Right hindlimb (tissue), 1 donor: Measurements from ENCODE around the gene CSTPP1.
"Not testable (repeated sequence)": the region's sequence is repeated elsewhere in the genome, so short reads cannot be mapped to it uniquely, and the experiment has no call there.

Experiments used
- DNase-seq: peaks from one replicate; pipeline ENCODE4 v3.0.0-alpha.2; 2018

The CSTPP1 gene

GRCh38 chr11:47105974-47106373 is 169.4 kb downstream of the CSTPP1 start:
- DNase-seq, result no peak

- DNase-seq, result no peak
Observed at GRCh38 chr11:47106798-47107411, 170.3 kb downstream of the CSTPP1 start.

- DNase-seq, result no peak
Observed at GRCh38 chr11:47107744-47108143, 171.2 kb downstream of the CSTPP1 start.

GRCh38 chr11:47108214-47108613 is 171.7 kb downstream of the CSTPP1 start:
- peak; percentile 26 for DNase-seq

- peak; percentile 49 for DNase-seq
Observed at GRCh38 chr11:47109051-47109726, 172.6 kb downstream of the CSTPP1 start.

GRCh38 chr11:47109727-47110246 is 173.2 kb downstream of the CSTPP1 start:
- no peak for DNase-seq

GRCh38 chr11:47111318-47111804 is 174.8 kb downstream of the CSTPP1 start:
- no peak for DNase-seq

- DNase-seq, result not testable (repeated sequence)
Observed at GRCh38 chr11:47112941-47113340, 176.4 kb downstream of the CSTPP1 start.

- DNase-seq, result not testable (repeated sequence)
Observed at GRCh38 chr11:47118958-47119688, 182.6 kb downstream of the CSTPP1 start.

GRCh38 chr11:47121056-47121455 is 184.5 kb downstream of the CSTPP1 start:
- no peak for DNase-seq

GRCh38 chr11:47121731-47122130 is 185.2 kb downstream of the CSTPP1 start:
- DNase-seq, result no peak

- DNase-seq, result no peak
Observed at GRCh38 chr11:47123094-47123493, 186.5 kb downstream of the CSTPP1 start.

- DNase-seq, result no peak
Observed at GRCh38 chr11:47124675-47125074, 188.1 kb downstream of the CSTPP1 start.

GRCh38 chr11:47125083-47125482 is 188.5 kb downstream of the CSTPP1 start:
- no peak for DNase-seq

GRCh38 chr11:47127213-47127612 is 190.7 kb downstream of the CSTPP1 start:
- DNase-seq, result no peak

GRCh38 chr11:47130543-47130942 is 194.0 kb downstream of the CSTPP1 start:
- no peak for DNase-seq

GRCh38 chr11:47131136-47131535 is 194.6 kb downstream of the CSTPP1 start:
- no peak for DNase-seq

- DNase-seq, result no peak
Observed at GRCh38 chr11:47132490-47132889, 195.9 kb downstream of the CSTPP1 start.

GRCh38 chr11:47132981-47133380 is 196.4 kb downstream of the CSTPP1 start:
- DNase-seq, result no peak

- DNase-seq, result no peak
Observed at GRCh38 chr11:47136327-47136726, 199.8 kb downstream of the CSTPP1 start.

- no peak for DNase-seq
Observed at GRCh38 chr11:47136921-47137320, 200.4 kb downstream of the CSTPP1 start.

- no peak for DNase-seq
Observed at GRCh38 chr11:47137476-47137875, 200.9 kb downstream of the CSTPP1 start.

GRCh38 chr11:47139878-47140277 is 203.3 kb downstream of the CSTPP1 start:
- no peak for DNase-seq

- DNase-seq, result peak; percentile 87
Observed at GRCh38 chr11:47143322-47143721, 206.8 kb downstream of the CSTPP1 start.
